Measurements from ENCODE around the gene ZNF560.

Gene ZNF560

DNA sequence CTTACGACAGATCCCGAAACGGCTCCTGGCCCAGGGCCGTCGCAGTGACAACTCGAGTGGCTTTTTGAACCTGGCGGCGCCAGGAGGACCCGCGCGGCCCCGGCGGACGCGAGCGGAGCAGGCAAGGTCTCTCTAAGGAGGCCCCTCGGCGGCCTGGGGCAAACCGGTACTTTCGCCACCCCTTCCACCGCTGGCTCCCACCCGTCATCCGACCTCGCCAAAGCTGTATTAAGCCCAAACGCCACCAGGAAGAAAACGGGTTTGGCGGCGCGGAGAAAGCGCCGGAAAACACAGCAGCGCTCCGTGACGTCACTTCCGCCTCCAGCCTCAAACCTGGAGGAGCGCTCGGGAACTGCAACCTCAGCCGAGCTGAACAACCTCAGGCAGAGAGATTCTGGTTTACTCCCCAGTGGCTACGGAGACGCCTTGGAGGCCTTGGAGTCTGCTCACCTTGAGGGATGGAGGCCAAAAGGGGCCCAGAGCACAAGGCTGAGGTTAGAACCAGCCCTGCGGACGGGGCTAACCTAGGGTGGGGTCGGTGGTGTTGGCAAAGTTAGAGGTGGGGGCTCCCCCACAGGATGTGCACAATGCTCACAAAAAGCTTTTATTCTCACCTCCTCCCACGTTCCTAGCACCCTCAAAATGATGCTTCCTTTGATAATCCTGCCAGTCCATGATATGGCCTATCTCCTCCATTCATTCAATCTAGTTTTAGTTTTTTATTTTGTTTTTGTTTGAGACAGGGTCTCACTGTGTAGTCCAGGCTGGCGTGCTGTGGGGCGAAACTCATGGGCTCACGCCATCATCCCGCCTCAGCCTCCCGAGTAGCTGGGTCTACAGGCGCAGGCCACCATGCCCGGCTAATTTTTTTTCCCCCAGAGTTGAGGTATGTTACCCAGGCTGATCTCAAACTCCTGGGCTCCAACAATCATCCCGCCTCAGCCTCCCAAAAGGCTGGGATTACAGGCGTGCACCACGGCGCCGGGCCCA lies 62.8 kb downstream of the ZNF560 start, which contains the start of gene ZNF266:
Gene ZNF266, minus strand, starts transcription at position 295 of the 990 bp plus-strand sequence. CDS start 15,484 bp downstream, outside the sequence.
- H3K27ac ChIP-seq = peak within 1 kb of the TSS; percentile 65
- no peak for TF ChIP-seq ZFX (IDR thresholded peaks at IDR 0.05; ENCODE audit: borderline replicate concordance)
- TF ChIP-seq, protein P1, sequence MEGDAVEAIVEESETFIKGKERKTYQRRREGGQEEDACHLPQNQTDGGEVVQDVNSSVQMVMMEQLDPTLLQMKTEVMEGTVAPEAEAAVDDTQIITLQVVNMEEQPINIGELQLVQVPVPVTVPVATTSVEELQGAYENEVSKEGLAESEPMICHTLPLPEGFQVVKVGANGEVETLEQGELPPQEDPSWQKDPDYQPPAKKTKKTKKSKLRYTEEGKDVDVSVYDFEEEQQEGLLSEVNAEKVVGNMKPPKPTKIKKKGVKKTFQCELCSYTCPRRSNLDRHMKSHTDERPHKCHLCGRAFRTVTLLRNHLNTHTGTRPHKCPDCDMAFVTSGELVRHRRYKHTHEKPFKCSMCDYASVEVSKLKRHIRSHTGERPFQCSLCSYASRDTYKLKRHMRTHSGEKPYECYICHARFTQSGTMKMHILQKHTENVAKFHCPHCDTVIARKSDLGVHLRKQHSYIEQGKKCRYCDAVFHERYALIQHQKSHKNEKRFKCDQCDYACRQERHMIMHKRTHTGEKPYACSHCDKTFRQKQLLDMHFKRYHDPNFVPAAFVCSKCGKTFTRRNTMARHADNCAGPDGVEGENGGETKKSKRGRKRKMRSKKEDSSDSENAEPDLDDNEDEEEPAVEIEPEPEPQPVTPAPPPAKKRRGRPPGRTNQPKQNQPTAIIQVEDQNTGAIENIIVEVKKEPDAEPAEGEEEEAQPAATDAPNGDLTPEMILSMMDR (IDR thresholded peaks at IDR 0.05) = peak; percentile 59

DNA sequence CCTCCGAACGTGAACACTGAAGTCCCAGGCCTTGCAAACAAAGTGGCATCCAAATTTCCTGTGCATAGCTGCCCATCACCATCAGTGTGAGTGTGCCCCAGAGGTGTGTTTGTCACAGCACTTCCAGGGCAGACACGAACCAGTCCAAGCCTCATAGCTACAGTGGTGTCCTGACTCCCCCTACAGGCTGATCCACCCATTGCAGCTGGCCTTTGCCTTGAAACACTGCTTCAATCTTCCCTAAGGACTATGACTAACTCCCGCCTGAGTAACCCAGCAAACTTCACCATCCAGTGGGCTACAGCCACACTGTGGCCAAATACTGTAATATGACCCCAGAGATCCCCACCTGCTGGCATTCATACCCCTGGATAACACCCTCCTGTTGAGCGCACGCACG lies 66.9 kb downstream of the ZNF560 start:
- H3K27ac ChIP-seq = no peak overlapping the region
- no peak for TF ChIP-seq ZFX (IDR thresholded peaks at IDR 0.05; ENCODE audit: borderline replicate concordance)
- TF ChIP-seq, protein P1 (IDR thresholded peaks at IDR 0.05) = peak; percentile 54

DNA sequence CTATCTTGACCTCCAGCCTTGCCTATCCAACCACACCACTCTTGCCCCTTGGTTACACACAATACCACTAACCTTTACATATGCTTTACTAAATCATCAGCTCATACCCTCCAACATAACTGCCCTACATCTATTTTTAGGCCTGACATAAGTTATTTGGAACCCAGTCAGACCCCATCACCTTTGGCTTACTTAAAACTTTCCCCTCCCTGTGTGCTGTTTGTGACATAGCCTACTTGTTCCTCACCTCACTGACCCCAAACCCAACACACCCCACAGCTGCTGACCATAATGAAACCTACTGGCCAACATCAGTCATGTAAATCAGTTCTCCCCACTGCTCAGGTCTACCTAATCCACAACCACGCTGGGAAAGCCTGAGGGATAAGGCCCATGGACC lies 68.0 kb downstream of the ZNF560 start:
- TF ChIP-seq, protein P1 (IDR thresholded peaks at IDR 0.05) = no peak
- TF ChIP-seq ZFX (IDR thresholded peaks at IDR 0.05; ENCODE audit: borderline replicate concordance) = no peak
- no peak overlapping the region for H3K27ac ChIP-seq

DNA sequence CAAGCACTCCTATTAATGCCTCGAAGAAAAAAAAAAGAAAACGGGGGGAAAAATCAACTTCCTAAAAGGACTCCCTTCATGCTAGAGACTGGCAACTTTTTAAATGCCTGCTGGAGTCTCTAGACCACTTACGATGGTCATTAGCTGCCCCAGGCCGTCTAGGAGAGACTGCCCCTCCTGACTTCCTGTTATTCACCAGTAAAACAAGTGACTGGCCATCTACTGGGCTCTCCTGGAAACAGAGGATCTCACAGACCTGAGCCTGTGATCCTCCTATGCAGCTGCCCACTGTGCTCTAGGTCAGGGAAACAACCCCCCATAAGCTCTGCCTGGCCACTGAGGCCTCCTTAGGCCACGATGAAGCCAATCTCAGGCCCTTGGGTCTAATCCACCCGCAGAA lies 70.5 kb downstream of the ZNF560 start:
- no peak for TF ChIP-seq ZFX (IDR thresholded peaks at IDR 0.05; ENCODE audit: borderline replicate concordance)
- TF ChIP-seq, protein P1 (IDR thresholded peaks at IDR 0.05) = no peak
- H3K27ac ChIP-seq = no peak overlapping the region
